Measurements from ENCODE around the gene ANP32A. TPM values are rescaled to one million over a fixed set of nuclear protein-coding genes. Genes with fewer than 3 reads are reported as not detected.

ANP32A gene
- total and polyA plus RNA-seq, 9 of the 15 experiments (the other 6 are each of a cell fraction or from before 2014, with no cell fraction given), result 13.2 to 656 (median 210) TPM

- no peak for TF ChIP-seq NR4A1 (CRISPR knock-in tag; IDR thresholded peaks at IDR 0.05)
- TF ChIP-seq NR4A1 (tag; IDR thresholded peaks at IDR 0.05), result no peak
- TF ChIP-seq ZC3H4 (CRISPR knock-in tag; IDR thresholded peaks at IDR 0.05; ENCODE audit: borderline replicate concordance), result peak; percentile 23; the same call in 1 of the 2 replicates
- no peak for TF ChIP-seq RERE (CRISPR knock-in tag; IDR thresholded peaks at IDR 0.05; ENCODE audit: borderline replicate concordance)
- TF ChIP-seq NFRKB (IDR thresholded peaks at IDR 0.05; ENCODE audit: low read depth), result peak; percentile 67; the same call in 1 of the 2 replicates
- TF ChIP-seq, protein P1, sequence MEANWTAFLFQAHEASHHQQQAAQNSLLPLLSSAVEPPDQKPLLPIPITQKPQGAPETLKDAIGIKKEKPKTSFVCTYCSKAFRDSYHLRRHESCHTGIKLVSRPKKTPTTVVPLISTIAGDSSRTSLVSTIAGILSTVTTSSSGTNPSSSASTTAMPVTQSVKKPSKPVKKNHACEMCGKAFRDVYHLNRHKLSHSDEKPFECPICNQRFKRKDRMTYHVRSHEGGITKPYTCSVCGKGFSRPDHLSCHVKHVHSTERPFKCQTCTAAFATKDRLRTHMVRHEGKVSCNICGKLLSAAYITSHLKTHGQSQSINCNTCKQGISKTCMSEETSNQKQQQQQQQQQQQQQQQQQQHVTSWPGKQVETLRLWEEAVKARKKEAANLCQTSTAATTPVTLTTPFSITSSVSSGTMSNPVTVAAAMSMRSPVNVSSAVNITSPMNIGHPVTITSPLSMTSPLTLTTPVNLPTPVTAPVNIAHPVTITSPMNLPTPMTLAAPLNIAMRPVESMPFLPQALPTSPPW (CRISPR knock-in tag; IDR thresholded peaks at IDR 0.05), result peak; percentile 89
- TF ChIP-seq TEAD2 (tag; IDR thresholded peaks at IDR 0.05), result no peak
- peak; percentile 31; the same call in 1 of the 2 replicates for TF ChIP-seq HDAC2 (IDR thresholded peaks at IDR 0.05)
- peak; percentile 52 for TF ChIP-seq POLR2A (conservative IDR thresholded peaks at IDR 0.05)
- peak; percentile 66; the same call in 1 of the 2 replicates for TF ChIP-seq ZBTB7A (IDR thresholded peaks at IDR 0.05; ENCODE audit: borderline replicate concordance, control insufficient read depth, low read depth, low read length)
- TF ChIP-seq SUPT5H (IDR thresholded peaks at IDR 0.05), result peak; percentile 42
- TF ChIP-seq ZNF311 (CRISPR knock-in tag; IDR thresholded peaks at IDR 0.05), result peak; percentile 46; the same call in 1 of the 2 replicates
- peak; percentile 54; the same call in 1 of the 2 replicates for TF ChIP-seq DMBX1 (CRISPR knock-in tag; IDR thresholded peaks at IDR 0.05; ENCODE audit: borderline replicate concordance)
- TF ChIP-seq ZNF76 (CRISPR knock-in tag; IDR thresholded peaks at IDR 0.05; ENCODE audit: borderline replicate concordance), result 0 out of 2 replicates have a peak, but pooled peaks have one; percentile 26
- TF ChIP-seq GABPB2 (CRISPR knock-in tag; conservative IDR thresholded peaks at IDR 0.05), result no peak
- 0 out of 2 replicates have a peak, but pooled peaks have one; percentile 33 for TF ChIP-seq TCF7 (IDR thresholded peaks at IDR 0.05; ENCODE audit: borderline replicate concordance)
- peak; percentile 49 for TF ChIP-seq TBP (optimal IDR thresholded peaks at IDR 0.05; ENCODE audit: low read depth, low read length)
Measured at GRCh38 chr15:68819495-68820294, 1.0 kb downstream of the ANP32A start (continued).

Data from K562 (cell line).